K562 (cell line): ENCODE measurements around the gene ADAM30. TPM values are rescaled to one million over a fixed set of nuclear protein-coding genes. Genes with fewer than 3 reads are reported as not detected.
A peak's percentile ranks its signal among the peaks of the same experiment; 100 is the strongest.

Experiments
- CEBPG ChIP-seq, 3 experiments: fragments of 200-800 bp in 1 of 3; sonication (Bioruptor generic) in 1 of 3; sonication (generic) in 1 of 3; formaldehyde crosslinking in 1 of 3; IDR thresholded peaks in 2 of 3; conservative IDR thresholded peaks in 1 of 3; 2 replicates each; pipeline versions ENCODE4 v1.6.1 to v1.8.0; 2016 to 2022; ENCODE audit warnings: missing compliant biosample characterization in 2 of 3, missing genetic modification characterization in 2 of 3, mild to moderate bottlenecking in 1 of 3, missing genetic modification reagents in 1 of 3
- ELF1 ChIP-seq: fragments of 200-800 bp; sonication (Bioruptor generic); IDR thresholded peaks from 2 replicates; pipeline ENCODE4 v1.6.1; 2016; ENCODE audit warnings: missing genetic modification characterization, missing compliant biosample characterization
- ETV6 ChIP-seq, 3 experiments: fragments of 150-350 bp in 1 of 3; sonication (generic) in 1 of 3; formaldehyde crosslinking in 1 of 3; IDR thresholded peaks; 2 replicates each; pipeline versions ENCODE4 v1.6.1 to v1.8.0; 2014 to 2022; ENCODE audit warnings: borderline replicate concordance in 2 of 3, low read depth in 2 of 3, antibody characterized with exemption in 1 of 3, low read length in 1 of 3, mild to moderate bottlenecking in 1 of 3, missing genetic modification reagents in 1 of 3
- EZH2 ChIP-seq: IDR thresholded peaks from 2 replicates; pipeline ENCODE4 v1.6.1; 2012; ENCODE audit warnings: low read depth, mild to moderate bottlenecking, inconsistent platforms, low read length, borderline replicate concordance
- FOXA1 ChIP-seq: fragments of 450-650 bp; IDR thresholded peaks from 2 replicates; pipeline ENCODE4 v1.6.1; 2016; ENCODE audit warnings: mild to moderate bottlenecking, borderline replicate concordance
- HEY1 ChIP-seq: fragments of 250-450 bp; sonication (Bioruptor Pico); IDR thresholded peaks from 2 replicates; pipeline ENCODE4 v1.5.0; 2020; ENCODE audit warnings: mild to moderate bottlenecking, moderate library complexity, borderline replicate concordance
- MYNN ChIP-seq, 2 experiments: sonication (generic); formaldehyde crosslinking in 1 of 2; IDR thresholded peaks; 2 replicates each; pipeline versions ENCODE4 v1.5.0 to v1.6.1; 2016 to 2020; ENCODE audit warnings: antibody characterized with exemption in 1 of 2, missing genetic modification reagents in 1 of 2
- NR2F6 ChIP-seq: fragments of 450-650 bp; formaldehyde crosslinking; IDR thresholded peaks from 2 replicates; pipeline ENCODE4 v1.4.0; 2020; ENCODE audit warnings: mild to moderate bottlenecking
- PPARD ChIP-seq: fragments of 250-450 bp; sonication (Bioruptor Pico); IDR thresholded peaks from 2 replicates; pipeline ENCODE4 v1.8.0; 2022; ENCODE audit warnings: inconsistent platforms, mild to moderate bottlenecking, moderate library complexity
- RNF2 ChIP-seq: sonication (generic); IDR thresholded peaks from 2 replicates; pipeline ENCODE4 v1.6.1; 2016
- SMAD2 ChIP-seq: fragments of 150-350 bp; IDR thresholded peaks from 2 replicates; pipeline ENCODE4 v1.6.1; 2014; ENCODE audit warnings: low read depth, mild to moderate bottlenecking, low read length
- SRF ChIP-seq, 2 experiments: fragments of 250-450, 450-650 bp in 1 of 2; sonication (Bioruptor Pico) in 1 of 2; sonication (generic) in 1 of 2; formaldehyde crosslinking; IDR thresholded peaks; 2 replicates each; pipeline versions ENCODE4 v1.5.0 to v1.5.1; 2020 to 2022; ENCODE audit warnings: mild to moderate bottlenecking in 1 of 2, missing genetic modification reagents in 1 of 2
- TCF7L2 ChIP-seq: fragments of 150-350 bp; IDR thresholded peaks from 2 replicates; pipeline ENCODE4 v1.6.1; 2016; ENCODE audit warnings: low read depth, mild to moderate bottlenecking, low read length, moderate library complexity
- ZNF197 ChIP-seq: fragments of 200-800 bp; sonication (Bioruptor generic); IDR thresholded peaks from 2 replicates; pipeline ENCODE4 v1.6.1; 2016; ENCODE audit warnings: low read depth, missing genetic modification characterization, missing compliant biosample characterization
- ZNF436 ChIP-seq: fragments of 250-450, 450-650 bp; sonication (Bioruptor Pico); formaldehyde crosslinking; IDR thresholded peaks from 2 replicates; pipeline ENCODE4 v1.7.0; 2020; ENCODE audit warnings: mild to moderate bottlenecking
- polyA plus RNA-seq, 8 experiments: library from polyadenylated mRNA; depleted of rRNA in 4 of 8; stranded (reverse) in 5 of 8; unstranded in 3 of 8; fragments of >200 nt; fragmentation: Nextera tagmentation in 2 of 8; fragmentation: Illumina TruSeq in 1 of 8; extraction: Ambion mirVana in 2 of 8; extraction: Trizol in 1 of 8; gene quantifications; 2 replicates each; pipeline versions ENCODE4 v1.2.1 to v1.2.3, GENCODE V29; 2011 to 2014; ENCODE audit warnings: inconsistent platforms in 1 of 8, missing spikeins in 1 of 8
- total RNA-seq, 7 experiments: library from RNA; depleted of rRNA in 6 of 7; stranded (reverse); fragments of >200 nt in 6 of 7; fragmentation: Illumina TruSeq in 2 of 7; extraction: Trizol in 2 of 7; gene quantifications; 2 replicates each; pipeline versions ENCODE4 v1.2.1 to v1.2.3, GENCODE V29; 2011 to 2021; ENCODE audit warnings: low replicate concordance in 1 of 7
- TF ChIP-seq, protein P1 (sequence below), 3 experiments: fragments of 200-800 bp in 1 of 3; fragments of 250-450 bp in 1 of 3; fragments of 450-650 bp in 1 of 3; sonication (Bioruptor Pico) in 1 of 3; sonication (Bioruptor generic) in 1 of 3; formaldehyde crosslinking in 1 of 3; IDR thresholded peaks; 2 replicates each; pipeline versions ENCODE4 v1.6.1 to v1.8.0; 2016 to 2022; ENCODE audit warnings: mild to moderate bottlenecking in 2 of 3, missing genetic modification characterization in 2 of 3, missing compliant biosample characterization in 1 of 3, moderate library complexity in 1 of 3
- TF ChIP-seq, protein P2 (sequence below): sonication (generic); formaldehyde crosslinking; IDR thresholded peaks from 2 replicates; pipeline ENCODE4 v1.8.0; 2023; ENCODE audit warnings: mild to moderate bottlenecking, missing genetic modification reagents
- TF ChIP-seq, protein P3 (sequence below): fragments of 450-650 bp; conservative IDR thresholded peaks from 2 replicates; pipeline ENCODE4 v1.6.1; 2016; ENCODE audit warnings: missing genetic modification characterization, low read depth, mild to moderate bottlenecking, control low read depth, missing compliant biosample characterization
- TF ChIP-seq, protein P4 (sequence below): fragments of 250-450 bp; sonication (Bioruptor Pico); IDR thresholded peaks from 2 replicates; pipeline ENCODE4 v1.4.0; 2020; ENCODE audit warnings: borderline replicate concordance

The ADAM30 gene
- total and polyA plus RNA-seq, 9 of the 15 experiments (the other 6 are each of a cell fraction or from before 2014, with no cell fraction given), result not detected

DNA sequence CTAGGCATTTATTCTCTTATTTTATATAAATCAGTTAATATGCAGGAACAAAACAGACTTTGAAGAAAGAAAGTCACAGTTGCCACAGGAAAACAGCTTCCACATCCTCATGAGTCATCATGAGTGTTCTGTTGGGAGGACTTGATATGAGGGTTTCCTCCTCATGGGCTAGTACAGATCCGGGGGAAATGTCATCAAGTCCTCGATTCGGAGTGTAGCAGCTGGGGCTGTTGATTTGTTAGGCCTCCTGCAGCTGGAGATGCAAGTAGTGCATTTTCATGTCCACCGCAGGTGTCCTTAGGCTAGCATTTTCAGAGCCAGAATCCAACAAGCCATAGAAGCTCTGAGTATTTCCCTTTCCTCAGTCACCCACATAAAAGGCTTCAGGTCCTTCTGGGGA is 36.7 kb downstream of the ADAM30 start (continued):
- TF ChIP-seq FOXA1 (no peak), NR2F6 (no peak), SRF (CRISPR knock-in tag; IDR thresholded peaks at IDR 0.05) (no peak), ZNF436 (CRISPR knock-in tag) (no peak), ETV6 (IDR thresholded peaks at IDR 0.05; ENCODE audit: borderline replicate concordance in 1 of 2, low read depth in 2 of 2, low read length in 1 of 2) (peak; percentile 53 to 95; a peak in 2 of 4 replicates), ETV6 (CRISPR knock-in tag; IDR thresholded peaks at IDR 0.05; ENCODE audit: borderline replicate concordance) (no peak), ELF1 (tag) (no peak), SMAD2 (no peak), TCF7L2 (no peak), ZNF197 (CRISPR knock-in tag) (no peak), MYNN (IDR thresholded peaks at IDR 0.05) (0 out of 2 replicates have a peak, but pooled peaks have one; percentile 47), MYNN (CRISPR knock-in tag; IDR thresholded peaks at IDR 0.05) (no peak), HEY1 (no peak), CEBPG (CRISPR knock-in tag; IDR thresholded peaks at IDR 0.05) (no peak), CEBPG (tag; conservative IDR thresholded peaks at IDR 0.05 in 1 of 2, IDR thresholded peaks at IDR 0.05 in 1 of 2) (no peak), PPARD (no peak), RNF2 (peak; percentile 50; the same call in 1 of the 2 replicates), EZH2 (no peak)
- TF ChIP-seq, protein P1, sequence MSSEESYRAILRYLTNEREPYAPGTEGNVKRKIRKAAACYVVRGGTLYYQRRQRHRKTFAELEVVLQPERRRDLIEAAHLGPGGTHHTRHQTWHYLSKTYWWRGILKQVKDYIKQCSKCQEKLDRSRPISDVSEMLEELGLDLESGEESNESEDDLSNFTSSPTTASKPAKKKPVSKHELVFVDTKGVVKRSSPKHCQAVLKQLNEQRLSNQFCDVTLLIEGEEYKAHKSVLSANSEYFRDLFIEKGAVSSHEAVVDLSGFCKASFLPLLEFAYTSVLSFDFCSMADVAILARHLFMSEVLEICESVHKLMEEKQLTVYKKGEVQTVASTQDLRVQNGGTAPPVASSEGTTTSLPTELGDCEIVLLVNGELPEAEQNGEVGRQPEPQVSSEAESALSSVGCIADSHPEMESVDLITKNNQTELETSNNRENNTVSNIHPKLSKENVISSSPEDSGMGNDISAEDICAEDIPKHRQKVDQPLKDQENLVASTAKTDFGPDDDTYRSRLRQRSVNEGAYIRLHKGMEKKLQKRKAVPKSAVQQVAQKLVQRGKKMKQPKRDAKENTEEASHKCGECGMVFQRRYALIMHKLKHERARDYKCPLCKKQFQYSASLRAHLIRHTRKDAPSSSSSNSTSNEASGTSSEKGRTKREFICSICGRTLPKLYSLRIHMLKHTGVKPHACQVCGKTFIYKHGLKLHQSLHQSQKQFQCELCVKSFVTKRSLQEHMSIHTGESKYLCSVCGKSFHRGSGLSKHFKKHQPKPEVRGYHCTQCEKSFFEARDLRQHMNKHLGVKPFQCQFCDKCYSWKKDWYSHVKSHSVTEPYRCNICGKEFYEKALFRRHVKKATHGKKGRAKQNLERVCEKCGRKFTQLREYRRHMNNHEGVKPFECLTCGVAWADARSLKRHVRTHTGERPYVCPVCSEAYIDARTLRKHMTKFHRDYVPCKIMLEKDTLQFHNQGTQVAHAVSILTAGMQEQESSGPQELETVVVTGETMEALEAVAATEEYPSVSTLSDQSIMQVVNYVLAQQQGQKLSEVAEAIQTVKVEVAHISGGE (CRISPR knock-in tag; IDR thresholded peaks at IDR 0.05), result peak in 1 of 3 experiments; percentile 87; a peak in 2 of 6 replicates
- TF ChIP-seq, protein P2, sequence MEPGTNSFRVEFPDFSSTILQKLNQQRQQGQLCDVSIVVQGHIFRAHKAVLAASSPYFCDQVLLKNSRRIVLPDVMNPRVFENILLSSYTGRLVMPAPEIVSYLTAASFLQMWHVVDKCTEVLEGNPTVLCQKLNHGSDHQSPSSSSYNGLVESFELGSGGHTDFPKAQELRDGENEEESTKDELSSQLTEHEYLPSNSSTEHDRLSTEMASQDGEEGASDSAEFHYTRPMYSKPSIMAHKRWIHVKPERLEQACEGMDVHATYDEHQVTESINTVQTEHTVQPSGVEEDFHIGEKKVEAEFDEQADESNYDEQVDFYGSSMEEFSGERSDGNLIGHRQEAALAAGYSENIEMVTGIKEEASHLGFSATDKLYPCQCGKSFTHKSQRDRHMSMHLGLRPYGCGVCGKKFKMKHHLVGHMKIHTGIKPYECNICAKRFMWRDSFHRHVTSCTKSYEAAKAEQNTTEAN (CRISPR knock-in tag), result no peak
- TF ChIP-seq, protein P3, sequence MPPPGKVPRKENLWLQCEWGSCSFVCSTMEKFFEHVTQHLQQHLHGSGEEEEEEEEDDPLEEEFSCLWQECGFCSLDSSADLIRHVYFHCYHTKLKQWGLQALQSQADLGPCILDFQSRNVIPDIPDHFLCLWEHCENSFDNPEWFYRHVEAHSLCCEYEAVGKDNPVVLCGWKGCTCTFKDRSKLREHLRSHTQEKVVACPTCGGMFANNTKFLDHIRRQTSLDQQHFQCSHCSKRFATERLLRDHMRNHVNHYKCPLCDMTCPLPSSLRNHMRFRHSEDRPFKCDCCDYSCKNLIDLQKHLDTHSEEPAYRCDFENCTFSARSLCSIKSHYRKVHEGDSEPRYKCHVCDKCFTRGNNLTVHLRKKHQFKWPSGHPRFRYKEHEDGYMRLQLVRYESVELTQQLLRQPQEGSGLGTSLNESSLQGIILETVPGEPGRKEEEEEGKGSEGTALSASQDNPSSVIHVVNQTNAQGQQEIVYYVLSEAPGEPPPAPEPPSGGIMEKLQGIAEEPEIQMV (tag), result no peak
- TF ChIP-seq, protein P4, sequence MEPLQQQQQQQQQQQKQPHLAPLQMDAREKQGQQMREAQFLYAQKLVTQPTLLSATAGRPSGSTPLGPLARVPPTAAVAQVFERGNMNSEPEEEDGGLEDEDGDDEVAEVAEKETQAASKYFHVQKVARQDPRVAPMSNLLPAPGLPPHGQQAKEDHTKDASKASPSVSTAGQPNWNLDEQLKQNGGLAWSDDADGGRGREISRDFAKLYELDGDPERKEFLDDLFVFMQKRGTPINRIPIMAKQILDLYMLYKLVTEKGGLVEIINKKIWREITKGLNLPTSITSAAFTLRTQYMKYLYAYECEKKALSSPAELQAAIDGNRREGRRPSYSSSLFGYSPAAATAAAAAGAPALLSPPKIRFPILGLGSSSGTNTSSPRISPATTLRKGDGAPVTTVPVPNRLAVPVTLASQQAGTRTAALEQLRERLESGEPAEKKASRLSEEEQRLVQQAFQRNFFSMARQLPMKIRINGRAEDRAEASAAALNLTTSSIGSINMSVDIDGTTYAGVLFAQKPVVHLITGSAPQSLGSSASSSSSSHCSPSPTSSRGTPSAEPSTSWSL (CRISPR knock-in tag), result no peak
